ENCODE data around the gene ASCL5. TPM values are rescaled to one million over a fixed set of nuclear protein-coding genes. Genes with fewer than 3 reads are reported as not detected.

The ASCL5 gene
- total RNA-seq, 1 donor: not detected

- no peak for DNase-seq (ENCODE audit: low read depth in 2 of 3, low spot score in 2 of 3)
Observed at GRCh38 chr1:201090541-201090940, 36.4 kb downstream of the ASCL5 start.

DNA sequence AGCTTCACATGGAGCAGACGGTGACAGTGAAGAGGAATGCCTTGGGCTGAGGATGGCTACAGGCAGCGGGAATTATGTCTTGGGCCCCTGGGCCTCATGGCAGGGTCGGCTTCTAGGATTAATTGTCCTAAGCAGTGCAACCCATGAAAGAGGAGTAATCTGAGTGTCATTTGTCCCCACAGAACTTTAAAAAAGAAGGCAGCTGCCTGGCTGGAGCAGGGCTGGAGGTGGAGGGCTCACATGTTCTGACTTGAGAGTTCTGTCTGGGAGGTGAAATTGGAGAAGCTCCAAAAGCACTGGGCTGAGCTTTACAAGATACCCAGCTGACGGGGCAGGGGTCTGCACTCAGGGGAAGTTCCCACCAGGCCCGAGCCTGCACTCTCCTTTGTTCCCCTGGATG is 37.4 kb downstream of the ASCL5 start:
- no peak for DNase-seq (ENCODE audit: low read depth in 2 of 3, low spot score in 2 of 3)

GRCh38 chr1:201088901-201089525 is 38.0 kb downstream of the ASCL5 start:
- no peak for DNase-seq (ENCODE audit: low read depth in 2 of 3, low spot score in 2 of 3)

DNA sequence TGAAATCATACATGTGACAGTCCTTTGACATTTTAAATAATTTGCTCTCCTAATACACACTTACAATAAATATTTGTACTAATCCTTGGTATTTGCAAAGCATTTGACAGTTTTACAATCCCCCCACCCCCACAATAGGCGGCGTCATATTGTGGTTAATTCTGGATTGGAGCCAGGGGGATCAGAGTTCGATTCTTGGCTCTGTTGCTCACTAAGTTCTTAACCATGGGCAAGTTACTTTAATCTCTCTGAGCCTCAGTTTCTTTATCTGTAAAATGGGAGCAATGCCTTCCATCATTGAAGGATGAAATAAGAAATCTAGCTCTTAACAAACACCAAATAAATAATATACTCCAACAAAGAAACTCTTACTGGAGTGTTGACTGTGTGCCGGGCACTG is 38.6 kb downstream of the ASCL5 start:
- DNase-seq (ENCODE audit: low read depth in 2 of 3, low spot score in 2 of 3): no peak

- peak in 2 of 3 donors; percentile 49 to 66 for DNase-seq (ENCODE audit: low read depth in 2 of 3, low spot score in 2 of 3)
Observed at GRCh38 chr1:201085902-201086735, 40.9 kb downstream of the ASCL5 start.

GRCh38 chr1:201084295-201084694 is 42.7 kb downstream of the ASCL5 start:
- no peak for DNase-seq (ENCODE audit: low read depth in 2 of 3, low spot score in 2 of 3)

DNA sequence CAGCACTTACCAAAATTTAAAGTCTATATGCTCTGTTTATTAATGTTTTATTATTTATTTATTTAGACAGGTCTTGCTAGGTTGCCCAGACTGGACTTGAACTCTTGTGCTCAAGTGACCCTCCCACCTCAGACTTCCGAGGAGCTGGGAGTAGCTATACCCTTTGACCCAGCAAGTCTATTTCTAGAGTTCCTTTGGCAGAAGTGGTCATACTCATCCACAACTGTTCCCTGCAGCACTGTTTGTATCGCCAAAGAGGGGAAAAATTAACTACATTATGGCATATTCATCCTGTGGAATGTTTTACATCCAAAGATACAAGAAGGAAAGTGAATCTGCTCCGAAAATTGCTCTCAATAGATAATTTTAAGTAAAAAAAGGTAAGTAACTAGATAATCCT is 43.2 kb downstream of the ASCL5 start:
- DNase-seq (ENCODE audit: low read depth in 2 of 3, low spot score in 2 of 3): no peak

GRCh38 chr1:201080135-201080534 is 46.8 kb downstream of the ASCL5 start:
- peak in 1 of 3 donors; percentile 8 for DNase-seq (ENCODE audit: low read depth in 2 of 3, low spot score in 2 of 3)

DNA sequence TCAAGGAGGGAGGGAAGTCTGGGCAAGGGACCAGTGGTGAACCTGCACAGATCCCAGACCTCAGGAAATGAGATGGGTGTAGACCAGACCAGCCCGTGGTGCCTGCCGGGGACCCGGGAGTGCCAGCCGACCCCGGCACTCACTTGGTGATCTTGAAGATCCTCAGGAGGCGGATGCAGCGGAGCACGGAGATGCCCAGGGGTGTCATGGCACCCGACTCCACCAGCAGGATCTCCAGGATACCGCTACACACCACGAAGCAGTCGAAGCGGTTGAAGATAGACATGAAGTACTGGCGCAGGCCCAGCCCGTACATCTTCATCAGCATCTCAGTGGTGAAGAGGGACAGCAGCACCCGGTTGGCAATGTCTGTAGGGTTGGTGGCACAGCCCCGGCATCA is 49.2 kb downstream of the ASCL5 start:
- no peak for DNase-seq (ENCODE audit: low read depth in 2 of 3, low spot score in 2 of 3)

- DNase-seq (ENCODE audit: low read depth in 2 of 3, low spot score in 2 of 3): no peak
Observed at GRCh38 chr1:201077116-201077515, 49.9 kb downstream of the ASCL5 start.

GRCh38 chr1:201076092-201076491 is 50.9 kb downstream of the ASCL5 start:
- DNase-seq (ENCODE audit: low read depth in 2 of 3, low spot score in 2 of 3): no peak

- no peak for DNase-seq (ENCODE audit: low read depth in 2 of 3, low spot score in 2 of 3)
Observed at GRCh38 chr1:201074018-201074417, 53.0 kb downstream of the ASCL5 start.

GRCh38 chr1:201072922-201073321 is 54.1 kb downstream of the ASCL5 start:
- DNase-seq (ENCODE audit: low read depth in 2 of 3, low spot score in 2 of 3): no peak

DNA sequence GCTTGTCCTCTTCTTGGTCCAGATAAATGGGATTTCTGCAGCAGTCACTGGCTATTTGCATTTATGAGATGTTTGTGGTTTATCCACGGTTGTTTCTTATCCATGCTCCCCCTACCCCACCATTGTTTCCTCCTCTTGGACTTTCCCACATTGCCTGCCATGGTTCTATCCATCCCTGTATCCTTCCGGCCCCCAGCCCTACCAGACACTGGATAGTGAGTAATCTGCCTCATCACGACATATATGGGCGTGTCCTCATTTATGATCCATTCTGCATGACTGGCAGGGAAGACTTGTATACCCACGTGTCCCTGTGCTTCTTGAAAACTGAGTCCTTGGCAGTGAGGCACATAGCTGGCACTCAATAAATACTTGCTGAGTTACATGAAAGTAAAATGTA is 54.8 kb downstream of the ASCL5 start:
- DNase-seq (ENCODE audit: low read depth in 2 of 3, low spot score in 2 of 3): no peak

DNA sequence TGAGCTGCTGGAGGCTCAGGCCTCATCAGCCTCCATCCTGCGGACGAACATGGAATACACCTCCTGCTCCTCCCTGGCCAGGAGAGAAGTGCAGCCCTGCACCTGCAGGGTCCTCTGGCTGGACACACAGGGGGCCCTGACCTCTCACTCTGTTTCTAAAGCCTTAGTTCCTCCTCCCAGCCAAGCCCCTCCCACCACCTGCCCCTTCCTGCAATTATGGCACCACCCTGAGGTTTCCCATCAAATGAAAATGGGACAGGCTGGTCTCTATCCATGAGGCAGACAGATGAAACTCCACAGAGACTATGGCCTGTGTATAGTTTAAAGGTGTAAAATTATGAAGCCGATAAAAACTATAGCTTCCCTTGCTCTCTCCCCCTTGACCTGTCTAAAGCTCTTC is 57.3 kb downstream of the ASCL5 start:
- no peak for DNase-seq (ENCODE audit: low read depth in 2 of 3, low spot score in 2 of 3)

GRCh38 chr1:201068976-201069375 is 58.0 kb downstream of the ASCL5 start:
- no peak for DNase-seq (ENCODE audit: low read depth in 2 of 3, low spot score in 2 of 3)

- no peak for DNase-seq (ENCODE audit: low read depth in 2 of 3, low spot score in 2 of 3)
Observed at GRCh38 chr1:201066986-201067385, 60.0 kb downstream of the ASCL5 start.

GRCh38 chr1:201065686-201066085 is 61.3 kb downstream of the ASCL5 start:
- no peak for DNase-seq (ENCODE audit: low read depth in 2 of 3, low spot score in 2 of 3)

DNA sequence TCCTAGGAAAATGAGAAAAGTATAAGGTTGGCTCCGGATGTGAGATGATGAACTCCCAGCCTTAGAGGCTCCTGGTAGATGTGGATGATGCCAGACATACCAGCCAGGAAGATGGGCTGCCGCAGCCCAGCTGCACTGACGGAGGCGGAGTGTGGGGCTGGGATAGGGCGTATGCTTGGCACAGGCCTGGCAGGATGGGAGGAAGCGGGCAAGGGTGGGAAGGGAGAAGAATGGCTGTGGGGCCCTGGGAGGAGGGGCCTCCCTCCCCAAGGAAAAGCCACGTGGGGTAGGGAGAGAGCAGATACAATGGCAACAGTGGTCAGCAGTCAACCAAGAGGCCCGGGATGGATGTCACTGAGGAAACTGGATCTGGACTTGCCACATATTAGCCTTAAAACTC is 62.2 kb downstream of the ASCL5 start:
- no peak for DNase-seq (ENCODE audit: low read depth in 2 of 3, low spot score in 2 of 3)
